Measurements from ENCODE around the gene FOXL2.

DNA sequence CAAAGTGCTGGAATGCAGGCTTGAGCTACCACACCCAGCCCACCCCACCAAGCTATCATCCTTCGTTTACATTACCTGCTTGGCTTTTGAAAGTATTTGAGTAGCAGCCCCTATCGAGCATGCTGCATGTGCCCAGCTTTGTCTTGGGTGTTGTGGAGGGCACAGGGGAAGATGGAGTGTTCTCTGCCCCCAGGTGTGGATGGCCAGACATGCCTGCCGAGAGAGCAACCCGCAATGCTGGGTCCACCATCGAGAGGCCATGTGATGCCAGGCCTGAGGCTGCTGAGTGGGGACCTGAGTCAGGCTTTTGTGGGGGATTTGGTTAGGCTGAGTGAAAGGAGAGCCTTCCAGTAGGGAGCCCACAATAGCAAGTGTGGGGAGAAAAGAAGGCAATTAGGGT lies 26.0 kb upstream of the FOXL2 start:
- TF ChIP-seq, protein P1, sequence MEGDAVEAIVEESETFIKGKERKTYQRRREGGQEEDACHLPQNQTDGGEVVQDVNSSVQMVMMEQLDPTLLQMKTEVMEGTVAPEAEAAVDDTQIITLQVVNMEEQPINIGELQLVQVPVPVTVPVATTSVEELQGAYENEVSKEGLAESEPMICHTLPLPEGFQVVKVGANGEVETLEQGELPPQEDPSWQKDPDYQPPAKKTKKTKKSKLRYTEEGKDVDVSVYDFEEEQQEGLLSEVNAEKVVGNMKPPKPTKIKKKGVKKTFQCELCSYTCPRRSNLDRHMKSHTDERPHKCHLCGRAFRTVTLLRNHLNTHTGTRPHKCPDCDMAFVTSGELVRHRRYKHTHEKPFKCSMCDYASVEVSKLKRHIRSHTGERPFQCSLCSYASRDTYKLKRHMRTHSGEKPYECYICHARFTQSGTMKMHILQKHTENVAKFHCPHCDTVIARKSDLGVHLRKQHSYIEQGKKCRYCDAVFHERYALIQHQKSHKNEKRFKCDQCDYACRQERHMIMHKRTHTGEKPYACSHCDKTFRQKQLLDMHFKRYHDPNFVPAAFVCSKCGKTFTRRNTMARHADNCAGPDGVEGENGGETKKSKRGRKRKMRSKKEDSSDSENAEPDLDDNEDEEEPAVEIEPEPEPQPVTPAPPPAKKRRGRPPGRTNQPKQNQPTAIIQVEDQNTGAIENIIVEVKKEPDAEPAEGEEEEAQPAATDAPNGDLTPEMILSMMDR (conservative IDR thresholded peaks at IDR 0.05): no peak
- TF ChIP-seq EZH2 (IDR thresholded peaks at IDR 0.05; ENCODE audit: low read depth): no peak

Measured in PC-9 (cell line).